ENCODE results near the gene ALG1L2.
"Not testable (repeated sequence)": the region's sequence is repeated elsewhere in the genome, so short reads cannot be mapped to it uniquely, and the experiment has no call there.

DNA sequence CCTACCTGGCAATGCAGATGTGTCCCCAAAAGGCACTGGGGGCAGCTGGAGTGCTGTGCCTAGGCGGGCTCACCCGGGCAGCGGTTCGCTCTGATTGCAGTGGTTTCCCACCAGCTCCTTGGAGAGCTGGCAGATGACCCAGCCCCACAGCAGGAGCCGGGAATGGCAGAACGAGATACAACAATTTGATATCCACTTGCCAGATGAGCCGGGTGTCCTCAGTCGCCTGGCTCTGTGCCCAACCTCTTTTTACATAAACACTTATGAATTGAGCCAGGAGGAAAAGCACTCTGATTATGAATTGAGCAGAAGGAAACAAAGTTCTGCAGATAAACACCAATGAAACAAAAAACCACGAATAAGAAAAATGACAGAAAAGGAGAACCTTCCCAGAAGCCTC is 38.2 kb downstream of the ALG1L2 start:
- TF ChIP-seq, protein P1, sequence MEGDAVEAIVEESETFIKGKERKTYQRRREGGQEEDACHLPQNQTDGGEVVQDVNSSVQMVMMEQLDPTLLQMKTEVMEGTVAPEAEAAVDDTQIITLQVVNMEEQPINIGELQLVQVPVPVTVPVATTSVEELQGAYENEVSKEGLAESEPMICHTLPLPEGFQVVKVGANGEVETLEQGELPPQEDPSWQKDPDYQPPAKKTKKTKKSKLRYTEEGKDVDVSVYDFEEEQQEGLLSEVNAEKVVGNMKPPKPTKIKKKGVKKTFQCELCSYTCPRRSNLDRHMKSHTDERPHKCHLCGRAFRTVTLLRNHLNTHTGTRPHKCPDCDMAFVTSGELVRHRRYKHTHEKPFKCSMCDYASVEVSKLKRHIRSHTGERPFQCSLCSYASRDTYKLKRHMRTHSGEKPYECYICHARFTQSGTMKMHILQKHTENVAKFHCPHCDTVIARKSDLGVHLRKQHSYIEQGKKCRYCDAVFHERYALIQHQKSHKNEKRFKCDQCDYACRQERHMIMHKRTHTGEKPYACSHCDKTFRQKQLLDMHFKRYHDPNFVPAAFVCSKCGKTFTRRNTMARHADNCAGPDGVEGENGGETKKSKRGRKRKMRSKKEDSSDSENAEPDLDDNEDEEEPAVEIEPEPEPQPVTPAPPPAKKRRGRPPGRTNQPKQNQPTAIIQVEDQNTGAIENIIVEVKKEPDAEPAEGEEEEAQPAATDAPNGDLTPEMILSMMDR (IDR thresholded peaks at IDR 0.05): not testable (repeated sequence)
- not testable (repeated sequence) for TF ChIP-seq POLR2A (IDR thresholded peaks at IDR 0.05); EP300 (IDR thresholded peaks at IDR 0.05; ENCODE audit: low read depth); POLR2AphosphoS5 (IDR thresholded peaks at IDR 0.05)
